ENCODE data around the gene RNU6-7. TPM values are rescaled to one million over a fixed set of nuclear protein-coding genes. Genes with fewer than 3 reads are reported as not detected.
A peak's percentile ranks its signal among the peaks of the same experiment; 100 is the strongest.

Gene RNU6-7
- polyA plus RNA-seq, 1 donor = not detected

DNA sequence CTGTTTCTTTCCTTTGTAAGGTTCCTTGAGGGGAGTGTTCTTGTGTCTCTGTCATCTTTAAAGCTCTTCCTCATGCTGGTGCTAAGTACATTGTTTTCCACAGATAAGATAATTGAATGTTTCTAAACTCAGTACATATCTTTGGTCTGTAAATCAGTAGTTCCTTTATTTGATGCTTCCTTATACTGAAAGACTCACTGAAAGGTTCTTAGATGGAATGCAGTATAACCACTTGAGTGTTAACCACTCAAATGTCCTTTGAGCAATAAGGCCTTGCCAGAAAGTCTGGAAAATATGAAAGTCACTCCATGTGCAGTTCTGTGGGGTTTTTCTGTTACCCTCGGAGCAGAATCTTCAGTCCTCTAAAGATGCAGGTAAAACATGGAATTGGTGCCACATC lies 24.2 kb downstream of the RNU6-7 start:
- no CpG with 5 or more reads among the region's 1 CpG for WGBS (ENCODE audit: insufficient coverage, low lambda C conversion rate)
- Histone ChIP-seq H3K36me3 (ENCODE audit: control insufficient read depth, insufficient read depth, low read length) (no peaks in the 10 kb centered on the region), H3K27ac (ENCODE audit: low read length) (peak overlapping the region; percentile 4), H3K9me3 (ENCODE audit: control insufficient read depth, low read depth, low read length) (no peaks in the 10 kb centered on the region), H3K4me1 (ENCODE audit: control insufficient read depth, insufficient read depth, low read length) (peaks cover 14% of the 10 kb centered on the region), H3K4me3 (ENCODE audit: low read length) (no peak overlapping the region), H3K27me3 (ENCODE audit: control insufficient read depth, insufficient read depth, low read length) (no peaks in the 10 kb centered on the region)
- peak in 1 of 2 donors; percentile 39 for DNase-seq

DNA sequence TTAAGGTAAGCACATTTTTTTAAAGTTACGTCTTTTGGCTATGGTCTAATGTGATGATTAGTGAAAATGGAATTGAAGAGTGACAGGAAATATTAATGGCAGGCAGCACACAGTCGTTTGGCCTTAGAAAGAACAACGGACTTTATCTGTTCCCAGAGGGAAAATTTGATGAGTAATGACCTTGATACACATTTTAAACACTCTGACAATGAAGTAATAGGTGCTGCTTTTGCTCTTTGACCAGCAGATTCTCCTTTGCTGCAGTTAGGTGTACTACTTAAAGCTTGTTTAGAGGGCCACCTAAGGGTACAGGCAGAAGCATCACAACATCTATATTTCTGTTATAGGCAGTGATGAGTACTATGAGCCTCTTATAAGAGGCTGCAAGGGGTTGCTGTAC lies 28.3 kb downstream of the RNU6-7 start:
- no peak overlapping the region for H3K4me3 ChIP-seq (ENCODE audit: low read length)
- WGBS (ENCODE audit: insufficient coverage, low lambda C conversion rate) = 50% methylated on average over 2 of the region's 3 CpGs
- peaks cover 5% of the 10 kb centered on the region for H3K4me1 ChIP-seq (ENCODE audit: control insufficient read depth, insufficient read depth, low read length)
- H3K27me3 ChIP-seq (ENCODE audit: control insufficient read depth, insufficient read depth, low read length) = no peaks in the 10 kb centered on the region
- H3K27ac ChIP-seq (ENCODE audit: low read length) = no peak overlapping the region
- DNase-seq = no peak
- no peaks in the 10 kb centered on the region for H3K36me3 ChIP-seq (ENCODE audit: control insufficient read depth, insufficient read depth, low read length)
- H3K9me3 ChIP-seq (ENCODE audit: control insufficient read depth, low read depth, low read length) = no peaks in the 10 kb centered on the region

- no peak overlapping the region for H3K4me3 ChIP-seq (ENCODE audit: low read length)
- H3K4me1 ChIP-seq (ENCODE audit: control insufficient read depth, insufficient read depth, low read length) = no peaks in the 10 kb centered on the region
- H3K27ac ChIP-seq (ENCODE audit: low read length) = no peak overlapping the region
- no CpG with 5 or more reads among the region's 2 CpGs for WGBS (ENCODE audit: insufficient coverage, low lambda C conversion rate)
- no peaks in the 10 kb centered on the region for H3K36me3 ChIP-seq (ENCODE audit: control insufficient read depth, insufficient read depth, low read length)
- no peak for DNase-seq
- no peaks in the 10 kb centered on the region for H3K27me3 ChIP-seq (ENCODE audit: control insufficient read depth, insufficient read depth, low read length)
- no peaks in the 10 kb centered on the region for H3K9me3 ChIP-seq (ENCODE audit: control insufficient read depth, low read depth, low read length)
Measured at GRCh38 chr14:32230695-32231280, 28.9 kb downstream of the RNU6-7 start.

- H3K27ac ChIP-seq (ENCODE audit: low read length) = no peak overlapping the region
- no peaks in the 10 kb centered on the region for H3K9me3 ChIP-seq (ENCODE audit: control insufficient read depth, low read depth, low read length)
- H3K27me3 ChIP-seq (ENCODE audit: control insufficient read depth, insufficient read depth, low read length) = no peaks in the 10 kb centered on the region
- no peaks in the 10 kb centered on the region for H3K4me1 ChIP-seq (ENCODE audit: control insufficient read depth, insufficient read depth, low read length)
- WGBS (ENCODE audit: insufficient coverage, low lambda C conversion rate) = no CpG with 5 or more reads among the region's 1 CpG
- no peak for DNase-seq
- no peaks in the 10 kb centered on the region for H3K36me3 ChIP-seq (ENCODE audit: control insufficient read depth, insufficient read depth, low read length)
- no peak overlapping the region for H3K4me3 ChIP-seq (ENCODE audit: low read length)
Measured at GRCh38 chr14:32232481-32232880, 30.6 kb downstream of the RNU6-7 start.

- 20% methylated on average over 1 of the region's 1 CpG for WGBS (ENCODE audit: insufficient coverage, low lambda C conversion rate)
- H3K4me3 ChIP-seq (ENCODE audit: low read length) = no peak overlapping the region
- no peak for DNase-seq
- H3K9me3 ChIP-seq (ENCODE audit: control insufficient read depth, low read depth, low read length) = no peaks in the 10 kb centered on the region
- no peaks in the 10 kb centered on the region for H3K4me1 ChIP-seq (ENCODE audit: control insufficient read depth, insufficient read depth, low read length)
- H3K27me3 ChIP-seq (ENCODE audit: control insufficient read depth, insufficient read depth, low read length) = no peaks in the 10 kb centered on the region
- no peaks in the 10 kb centered on the region for H3K36me3 ChIP-seq (ENCODE audit: control insufficient read depth, insufficient read depth, low read length)
- no peak overlapping the region for H3K27ac ChIP-seq (ENCODE audit: low read length)
Measured at GRCh38 chr14:32233260-32233659, 31.4 kb downstream of the RNU6-7 start.

- DNase-seq = no peak
- Histone ChIP-seq H3K9me3 (ENCODE audit: control insufficient read depth, low read depth, low read length) (no peaks in the 10 kb centered on the region), H3K4me1 (ENCODE audit: control insufficient read depth, insufficient read depth, low read length) (no peaks in the 10 kb centered on the region), H3K36me3 (ENCODE audit: control insufficient read depth, insufficient read depth, low read length) (no peaks in the 10 kb centered on the region), H3K27me3 (ENCODE audit: control insufficient read depth, insufficient read depth, low read length) (no peaks in the 10 kb centered on the region), H3K27ac (ENCODE audit: low read length) (no peak overlapping the region), H3K4me3 (ENCODE audit: low read length) (no peak overlapping the region)
Measured at GRCh38 chr14:32244404-32244803, 42.6 kb downstream of the RNU6-7 start.

- Histone ChIP-seq H3K4me3 (ENCODE audit: low read length) (no peak overlapping the region), H3K9me3 (ENCODE audit: control insufficient read depth, low read depth, low read length) (no peaks in the 10 kb centered on the region), H3K36me3 (ENCODE audit: control insufficient read depth, insufficient read depth, low read length) (no peaks in the 10 kb centered on the region), H3K27me3 (ENCODE audit: control insufficient read depth, insufficient read depth, low read length) (no peaks in the 10 kb centered on the region), H3K27ac (ENCODE audit: low read length) (no peak overlapping the region), H3K4me1 (ENCODE audit: control insufficient read depth, insufficient read depth, low read length) (no peaks in the 10 kb centered on the region)
- no CpG with 5 or more reads among the region's 5 CpGs for WGBS (ENCODE audit: insufficient coverage, low lambda C conversion rate)
- DNase-seq = no peak
Measured at GRCh38 chr14:32246751-32247150, 44.9 kb downstream of the RNU6-7 start.

GRCh38 chr14:32249371-32249770 lies 47.5 kb downstream of the RNU6-7 start:
- H3K27ac ChIP-seq (ENCODE audit: low read length) = no peak overlapping the region
- H3K4me3 ChIP-seq (ENCODE audit: low read length) = no peak overlapping the region
- H3K4me1 ChIP-seq (ENCODE audit: control insufficient read depth, insufficient read depth, low read length) = no peaks in the 10 kb centered on the region
- DNase-seq = no peak
- no peaks in the 10 kb centered on the region for H3K27me3 ChIP-seq (ENCODE audit: control insufficient read depth, insufficient read depth, low read length)
- H3K9me3 ChIP-seq (ENCODE audit: control insufficient read depth, low read depth, low read length) = no peaks in the 10 kb centered on the region
- no CpG with 5 or more reads among the region's 5 CpGs for WGBS (ENCODE audit: insufficient coverage, low lambda C conversion rate)
- H3K36me3 ChIP-seq (ENCODE audit: control insufficient read depth, insufficient read depth, low read length) = no peaks in the 10 kb centered on the region

GRCh38 chr14:32249780-32250179 lies 47.9 kb downstream of the RNU6-7 start:
- Histone ChIP-seq H3K4me3 (ENCODE audit: low read length) (no peak overlapping the region), H3K27me3 (ENCODE audit: control insufficient read depth, insufficient read depth, low read length) (no peaks in the 10 kb centered on the region), H3K4me1 (ENCODE audit: control insufficient read depth, insufficient read depth, low read length) (no peaks in the 10 kb centered on the region), H3K9me3 (ENCODE audit: control insufficient read depth, low read depth, low read length) (no peaks in the 10 kb centered on the region), H3K27ac (ENCODE audit: low read length) (no peak overlapping the region), H3K36me3 (ENCODE audit: control insufficient read depth, insufficient read depth, low read length) (no peaks in the 10 kb centered on the region)
- no peak for DNase-seq
- no CpG with 5 or more reads among the region's 4 CpGs for WGBS (ENCODE audit: insufficient coverage, low lambda C conversion rate)

- no peaks in the 10 kb centered on the region for H3K27me3 ChIP-seq (ENCODE audit: control insufficient read depth, insufficient read depth, low read length)
- H3K36me3 ChIP-seq (ENCODE audit: control insufficient read depth, insufficient read depth, low read length) = no peaks in the 10 kb centered on the region
- DNase-seq = no peak
- H3K4me3 ChIP-seq (ENCODE audit: low read length) = no peak overlapping the region
- WGBS (ENCODE audit: insufficient coverage, low lambda C conversion rate) = no CpG with 5 or more reads among the region's 3 CpGs
- H3K9me3 ChIP-seq (ENCODE audit: control insufficient read depth, low read depth, low read length) = no peaks in the 10 kb centered on the region
- no peak overlapping the region for H3K27ac ChIP-seq (ENCODE audit: low read length)
- H3K4me1 ChIP-seq (ENCODE audit: control insufficient read depth, insufficient read depth, low read length) = no peaks in the 10 kb centered on the region
Measured at GRCh38 chr14:32250681-32251080, 48.8 kb downstream of the RNU6-7 start.

- no peak for DNase-seq
- H3K9me3 ChIP-seq (ENCODE audit: control insufficient read depth, low read depth, low read length) = no peaks in the 10 kb centered on the region
- H3K27ac ChIP-seq (ENCODE audit: low read length) = no peak overlapping the region
- WGBS (ENCODE audit: insufficient coverage, low lambda C conversion rate) = no CpG with 5 or more reads among the region's 4 CpGs
- no peak overlapping the region for H3K4me3 ChIP-seq (ENCODE audit: low read length)
- no peaks in the 10 kb centered on the region for H3K27me3 ChIP-seq (ENCODE audit: control insufficient read depth, insufficient read depth, low read length)
- H3K4me1 ChIP-seq (ENCODE audit: control insufficient read depth, insufficient read depth, low read length) = no peaks in the 10 kb centered on the region
- H3K36me3 ChIP-seq (ENCODE audit: control insufficient read depth, insufficient read depth, low read length) = no peaks in the 10 kb centered on the region
Measured at GRCh38 chr14:32251530-32251929, 49.7 kb downstream of the RNU6-7 start.

Measured in large intestine (tissue), 3 donors.